ENCODE data around the gene C16orf74.

- TF ChIP-seq, protein P1, sequence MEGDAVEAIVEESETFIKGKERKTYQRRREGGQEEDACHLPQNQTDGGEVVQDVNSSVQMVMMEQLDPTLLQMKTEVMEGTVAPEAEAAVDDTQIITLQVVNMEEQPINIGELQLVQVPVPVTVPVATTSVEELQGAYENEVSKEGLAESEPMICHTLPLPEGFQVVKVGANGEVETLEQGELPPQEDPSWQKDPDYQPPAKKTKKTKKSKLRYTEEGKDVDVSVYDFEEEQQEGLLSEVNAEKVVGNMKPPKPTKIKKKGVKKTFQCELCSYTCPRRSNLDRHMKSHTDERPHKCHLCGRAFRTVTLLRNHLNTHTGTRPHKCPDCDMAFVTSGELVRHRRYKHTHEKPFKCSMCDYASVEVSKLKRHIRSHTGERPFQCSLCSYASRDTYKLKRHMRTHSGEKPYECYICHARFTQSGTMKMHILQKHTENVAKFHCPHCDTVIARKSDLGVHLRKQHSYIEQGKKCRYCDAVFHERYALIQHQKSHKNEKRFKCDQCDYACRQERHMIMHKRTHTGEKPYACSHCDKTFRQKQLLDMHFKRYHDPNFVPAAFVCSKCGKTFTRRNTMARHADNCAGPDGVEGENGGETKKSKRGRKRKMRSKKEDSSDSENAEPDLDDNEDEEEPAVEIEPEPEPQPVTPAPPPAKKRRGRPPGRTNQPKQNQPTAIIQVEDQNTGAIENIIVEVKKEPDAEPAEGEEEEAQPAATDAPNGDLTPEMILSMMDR (IDR thresholded peaks at IDR 0.05) = no peak
- no peak for TF ChIP-seq EP300 (IDR thresholded peaks at IDR 0.05)
Measured at GRCh38 chr16:85708338-85708737, 42.6 kb downstream of the C16orf74 start.

Measured in ovary (tissue), 3 donors.